Measurements from ENCODE around the gene PITX2.

PITX2 gene

DNA sequence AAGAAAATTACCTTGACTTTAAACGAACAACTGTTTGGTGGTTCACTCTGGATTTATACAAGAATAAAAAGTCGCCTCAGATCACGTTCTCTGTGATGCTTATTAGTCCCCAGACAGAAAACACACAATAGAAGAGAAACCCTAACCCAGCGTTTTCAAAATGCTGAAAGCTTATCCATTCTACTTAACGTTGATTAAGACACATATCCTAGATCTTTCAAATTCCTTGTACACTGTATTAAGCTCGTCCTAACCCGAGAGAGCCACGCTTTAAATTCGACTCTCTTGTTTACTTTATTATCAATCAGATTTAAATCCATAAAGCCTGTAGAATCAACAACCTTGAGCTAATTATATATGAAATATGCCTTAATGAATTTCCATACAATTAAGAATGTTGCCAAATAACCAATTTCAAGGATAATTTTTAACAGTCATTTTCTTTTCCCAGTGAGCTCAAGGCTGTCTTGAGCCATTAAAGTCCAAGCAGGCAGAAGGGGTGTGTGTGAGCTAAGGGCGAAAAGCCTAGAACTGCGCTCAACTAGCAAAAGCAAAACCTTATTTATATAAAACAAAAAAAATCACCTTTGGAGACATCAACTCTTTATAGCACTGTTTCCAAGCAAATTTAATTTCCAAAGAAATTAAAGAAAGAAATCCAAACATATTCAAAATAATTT, 981 bp upstream of the PITX2 start:
- DNase-seq (ENCODE audit: low read depth): no peak

DNA sequence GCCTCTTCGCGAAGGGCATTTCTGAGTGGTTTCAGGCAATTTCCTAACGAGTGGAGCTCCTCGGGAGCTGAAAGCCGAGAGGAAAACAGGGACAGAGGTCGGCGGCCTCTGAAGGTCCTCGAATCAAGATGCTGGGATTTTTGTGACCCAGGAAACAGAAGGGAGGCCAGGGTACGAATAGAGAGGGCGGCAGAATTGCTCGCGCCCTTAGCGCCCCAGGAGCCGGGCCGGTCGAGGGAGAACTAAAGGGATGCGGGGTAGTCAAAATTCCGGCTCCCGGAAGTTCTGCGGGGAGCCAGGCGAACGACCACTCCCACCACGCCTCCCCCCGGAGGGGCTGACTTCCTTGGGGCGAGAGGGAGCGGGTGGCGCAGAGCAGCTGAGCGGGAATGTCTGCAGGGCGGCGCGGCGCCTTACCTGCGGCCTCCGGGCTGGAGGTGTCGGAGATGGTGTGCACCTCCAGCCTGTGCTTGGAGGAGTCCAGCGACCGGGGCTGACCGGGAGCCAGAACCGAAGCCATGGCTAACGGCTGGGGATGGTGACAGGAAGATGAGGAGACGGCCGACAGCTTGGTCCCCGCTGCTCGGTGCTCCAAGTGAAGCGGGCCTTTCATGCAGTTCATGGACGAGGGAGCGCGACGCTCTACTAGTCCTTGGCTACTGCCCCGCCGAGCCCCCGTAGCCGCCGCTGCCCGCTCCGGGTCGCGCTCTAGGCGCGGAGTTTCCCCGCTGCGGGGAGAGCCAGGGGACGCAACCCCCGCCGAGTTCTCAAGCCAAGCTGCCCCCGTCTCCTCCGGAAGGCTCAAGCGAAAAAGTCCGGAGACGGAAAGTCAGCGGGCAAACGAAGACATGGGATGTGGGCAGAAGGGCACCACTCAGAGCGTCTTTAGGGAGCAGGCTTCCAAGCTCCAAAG, 782 bp downstream of the PITX2 start:
- no peak for DNase-seq (ENCODE audit: low read depth)

DNA sequence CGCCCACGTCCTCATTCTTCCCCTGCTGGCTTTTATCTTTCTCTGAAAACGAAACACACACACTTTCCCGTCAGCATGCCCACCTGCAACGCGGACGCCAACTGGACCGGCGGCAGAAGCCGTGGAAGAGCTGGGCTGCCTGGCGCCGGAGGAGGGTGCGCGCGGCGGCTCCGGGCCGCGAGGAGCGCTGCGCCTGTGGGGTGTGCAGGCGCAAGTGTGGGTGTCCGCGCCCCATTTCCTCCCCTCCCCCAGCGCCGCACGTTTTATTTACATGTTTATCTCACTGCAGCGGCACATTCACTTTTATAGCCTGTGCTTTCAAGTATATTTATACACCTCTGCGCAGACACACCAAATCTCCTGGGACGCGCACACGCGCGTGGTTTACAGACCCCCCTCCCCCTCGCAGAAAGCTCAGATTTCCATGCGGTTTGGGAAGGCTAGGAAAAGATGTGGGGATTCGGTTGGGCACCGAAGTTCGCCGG, 1.5 kb downstream of the PITX2 start:
- DNase-seq (ENCODE audit: low read depth): no peak

DNA sequence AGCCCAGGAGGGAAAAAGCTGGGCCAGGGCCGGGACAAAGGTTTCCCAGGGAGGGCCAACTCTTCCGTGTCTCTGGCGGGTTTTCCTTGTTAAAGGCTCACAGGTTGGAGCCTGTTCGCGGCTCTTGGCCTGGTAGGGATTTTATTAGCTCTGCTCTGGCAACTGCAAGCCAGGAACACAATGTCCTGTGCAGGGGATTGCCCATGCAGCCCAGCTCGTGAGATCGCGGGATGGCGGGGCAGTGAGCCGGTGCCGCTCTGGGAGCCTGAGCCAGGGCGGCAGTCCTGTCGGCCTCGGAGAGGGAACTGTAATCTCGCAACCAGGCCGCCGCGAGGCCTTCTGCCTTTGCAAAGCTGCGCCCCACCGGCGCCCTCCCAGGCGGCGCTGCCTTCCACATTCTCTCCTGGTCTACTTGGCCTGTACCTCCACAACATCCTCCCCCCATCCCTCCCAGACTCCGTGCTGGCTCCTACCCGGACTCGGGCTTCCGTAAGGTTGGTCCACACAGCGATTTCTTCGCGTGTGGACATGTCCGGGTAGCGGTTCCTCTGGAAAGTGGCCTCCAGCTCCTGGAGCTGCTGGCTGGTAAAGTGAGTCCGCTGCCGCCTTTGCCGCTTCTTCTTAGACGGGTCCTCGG, 2.1 kb downstream of the PITX2 start:
- no peak for DNase-seq (ENCODE audit: low read depth)

DNA sequence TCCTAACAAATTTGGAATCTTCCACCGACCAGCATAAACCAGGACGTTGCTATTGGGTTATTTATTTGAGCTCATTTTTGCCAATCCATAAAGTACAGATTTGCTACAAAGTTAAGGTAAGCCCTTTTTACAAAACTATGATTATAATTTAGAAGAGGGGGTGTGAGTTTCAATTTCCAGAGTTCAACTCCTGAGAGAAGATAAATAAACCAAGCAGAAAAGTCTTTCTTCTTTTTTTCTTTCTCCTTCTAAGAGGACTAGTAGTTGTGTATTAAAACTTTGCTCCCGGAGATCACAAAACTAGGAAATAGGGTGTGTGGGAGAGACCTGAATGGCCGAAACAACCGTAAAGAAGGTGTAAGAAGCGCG, 2.6 kb downstream of the PITX2 start:
- no peak for DNase-seq (ENCODE audit: low read depth)

DNA sequence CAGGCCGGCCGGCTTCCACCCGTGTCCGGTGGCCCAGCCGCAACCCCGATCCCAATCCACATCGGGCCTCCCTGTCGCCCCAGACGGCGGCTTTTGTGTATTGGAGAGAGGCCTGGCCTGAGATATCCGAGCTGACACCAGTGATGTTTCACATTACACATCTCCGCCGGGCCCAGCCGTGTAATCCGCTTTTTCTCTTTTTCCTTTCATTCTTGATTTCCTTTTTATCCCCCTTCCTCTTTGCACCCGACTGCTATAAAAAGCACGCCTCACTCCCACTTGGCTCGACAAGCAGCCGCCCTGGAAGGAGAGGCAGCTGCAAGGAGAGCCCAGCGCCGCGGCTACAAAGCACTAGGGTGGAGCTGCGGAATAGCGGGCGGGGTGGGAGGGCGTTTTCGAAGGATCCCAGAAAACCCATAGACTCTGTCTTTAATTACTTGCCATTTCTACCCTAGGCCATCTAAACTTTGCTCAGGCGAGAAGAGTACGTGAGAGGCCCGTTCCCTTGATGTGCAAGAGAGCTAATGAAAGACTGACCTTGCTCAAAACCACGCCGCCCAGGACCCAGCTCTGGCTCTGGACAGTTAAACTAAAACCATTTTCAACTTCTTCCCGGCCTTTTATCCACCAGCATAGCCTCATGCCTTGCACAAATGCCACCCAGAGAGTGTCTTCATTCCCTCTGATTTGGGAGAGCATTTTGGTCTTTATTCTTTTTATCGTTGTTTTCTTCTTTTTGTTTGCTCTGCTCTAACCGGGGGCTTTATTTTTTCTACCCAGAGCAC, 3.2 kb downstream of the PITX2 start:
- no peak for DNase-seq (ENCODE audit: low read depth)

DNA sequence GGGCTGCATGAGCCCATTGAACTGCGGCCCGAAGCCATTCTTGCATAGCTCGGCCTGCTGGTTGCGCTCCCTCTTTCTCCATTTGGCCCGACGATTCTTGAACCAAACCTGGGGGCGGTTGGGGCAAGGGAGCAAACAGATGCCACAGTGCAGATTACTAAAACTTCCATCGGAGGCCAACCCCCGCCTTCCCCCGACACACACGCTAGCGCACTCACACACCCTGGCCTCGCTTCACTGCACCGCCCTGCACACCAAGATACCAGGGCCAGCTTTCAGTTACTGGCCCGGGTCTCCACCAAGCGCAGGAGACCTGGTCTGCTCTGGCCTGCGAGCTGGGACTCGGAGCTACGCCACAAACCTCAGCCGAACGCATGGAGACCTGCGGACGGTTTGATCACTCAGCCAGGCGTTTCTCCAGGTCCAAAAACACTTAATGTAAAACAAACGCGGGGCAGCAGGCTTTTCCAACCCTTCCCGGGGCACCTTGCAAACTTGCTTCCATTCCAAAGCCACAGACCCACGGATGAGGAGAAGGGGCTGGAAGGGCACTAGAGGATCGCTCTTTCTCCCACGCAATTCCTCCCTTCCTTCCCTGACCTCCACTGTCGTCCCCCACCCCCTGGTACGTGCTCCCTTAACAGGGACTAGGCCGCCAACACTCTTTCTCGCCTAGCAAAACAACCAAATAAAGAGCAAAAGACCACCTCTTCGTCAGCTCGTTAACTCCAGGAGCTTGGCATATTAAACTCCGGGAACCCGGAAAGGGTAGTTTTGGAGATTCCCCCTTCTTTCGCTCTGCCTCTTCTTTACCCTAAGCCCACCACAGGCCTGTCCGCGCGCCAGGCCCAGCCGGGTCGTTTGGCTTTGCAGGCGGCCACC, 4.1 kb downstream of the PITX2 start:
- DNase-seq (ENCODE audit: low read depth): no peak

DNA sequence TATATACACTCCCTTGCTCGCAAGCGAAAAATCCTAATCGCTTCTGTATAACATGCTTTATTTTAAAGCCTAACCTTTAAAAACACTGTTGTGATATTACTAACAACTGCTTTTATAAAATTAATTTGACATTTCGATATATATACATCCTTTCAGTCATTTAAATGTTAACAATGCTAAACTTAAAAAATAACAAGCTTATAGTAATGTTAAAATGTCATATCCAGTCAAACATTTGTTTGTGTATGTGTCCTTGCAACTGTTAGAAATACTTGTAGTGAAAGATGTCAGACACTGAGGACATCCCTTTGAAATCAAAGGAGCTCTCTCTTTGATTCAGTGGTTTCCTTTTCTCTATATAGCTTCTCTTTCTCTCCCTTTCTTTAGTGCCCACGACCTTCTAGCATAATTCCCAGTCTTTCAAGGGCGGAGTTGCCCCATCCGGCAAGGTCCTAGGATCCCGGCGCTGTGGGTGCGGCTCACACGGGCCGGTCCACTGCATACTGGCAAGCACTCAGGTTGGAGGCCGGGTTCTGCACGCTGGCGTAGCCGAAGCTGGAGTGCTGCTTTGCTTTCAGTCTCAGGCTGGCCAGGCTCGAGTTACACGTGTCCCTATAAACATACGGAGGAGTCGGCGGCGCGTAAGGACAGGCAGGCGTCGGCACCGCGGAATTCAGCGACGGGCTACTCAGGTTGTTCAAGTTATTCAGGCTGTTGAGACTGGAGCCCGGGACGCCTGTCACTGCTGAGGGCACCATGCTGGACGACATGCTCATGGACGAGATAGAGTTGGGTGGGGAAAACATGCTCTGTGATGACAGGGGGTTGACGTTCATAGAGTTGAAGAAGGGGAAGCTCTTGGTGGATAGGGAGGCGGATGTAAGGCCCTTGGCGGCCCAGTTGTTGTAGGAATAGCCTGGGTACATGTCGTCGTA, 5.0 kb downstream of the PITX2 start:
- no peak for DNase-seq (ENCODE audit: low read depth)

DNA sequence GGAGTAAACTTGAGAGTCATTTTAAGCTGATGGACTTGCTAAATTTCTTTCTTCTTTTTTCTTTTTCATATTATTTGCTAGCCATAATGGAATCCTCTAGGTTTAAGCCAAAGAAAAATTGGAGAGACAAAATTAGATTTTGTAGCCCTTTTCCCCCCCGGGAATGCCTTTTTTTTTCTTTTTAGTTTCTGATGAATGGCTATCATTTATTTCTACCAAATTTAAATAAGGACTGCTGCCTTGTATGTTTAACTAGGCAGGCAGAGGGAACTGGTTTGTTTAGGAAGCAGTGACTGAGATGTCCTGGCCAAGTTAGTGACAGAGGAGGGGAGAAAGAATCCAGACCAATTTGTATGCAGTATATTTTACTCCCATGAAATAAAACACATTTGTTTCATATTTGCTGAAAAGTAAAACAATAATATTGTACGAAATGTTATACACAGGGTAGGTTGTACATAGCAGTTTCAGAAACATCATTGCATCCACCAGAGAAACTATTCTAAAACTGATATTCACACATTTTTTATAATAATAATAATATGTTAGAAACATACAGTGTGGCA, 5.7 kb downstream of the PITX2 start:
- DNase-seq (ENCODE audit: low read depth): no peak

DNA sequence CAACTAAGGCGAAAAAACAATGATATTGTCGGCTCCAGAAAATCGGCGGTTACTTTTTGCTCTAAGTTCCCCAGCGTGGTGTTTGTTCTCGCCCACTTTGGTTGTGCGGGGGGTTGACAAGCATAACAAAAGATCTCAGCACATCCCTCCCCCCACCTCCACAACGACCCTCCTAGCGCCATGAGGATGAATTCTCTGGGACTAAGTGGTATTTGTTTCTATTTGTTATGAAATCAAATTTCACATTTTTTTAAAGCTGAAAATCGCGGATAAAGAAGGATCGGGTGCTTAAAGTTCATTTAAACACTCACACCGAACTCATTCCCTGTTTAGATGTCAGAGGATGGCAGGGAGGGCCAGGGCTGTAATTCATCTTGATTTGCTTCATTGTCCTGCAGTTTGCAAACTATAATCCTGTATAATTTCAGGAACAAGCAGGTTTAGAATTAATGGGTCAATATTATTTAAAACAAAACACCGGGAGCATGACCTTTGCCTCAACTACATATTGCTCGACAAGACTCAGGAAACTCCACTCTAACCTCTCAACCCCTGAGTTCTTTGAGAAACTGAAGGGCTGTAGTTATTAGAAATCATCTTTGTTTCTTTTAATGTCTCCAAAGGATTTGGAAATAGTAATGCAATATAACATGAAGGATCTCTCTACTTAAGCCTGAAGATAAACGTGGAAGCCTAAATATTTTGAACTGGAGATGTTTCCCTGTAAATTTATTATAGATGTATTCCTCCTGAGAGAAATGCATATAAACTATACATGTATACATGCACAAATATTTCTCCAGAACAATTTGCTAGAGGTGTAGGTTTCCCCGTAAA, 6.4 kb downstream of the PITX2 start:
- no peak for DNase-seq (ENCODE audit: low read depth)

DNA sequence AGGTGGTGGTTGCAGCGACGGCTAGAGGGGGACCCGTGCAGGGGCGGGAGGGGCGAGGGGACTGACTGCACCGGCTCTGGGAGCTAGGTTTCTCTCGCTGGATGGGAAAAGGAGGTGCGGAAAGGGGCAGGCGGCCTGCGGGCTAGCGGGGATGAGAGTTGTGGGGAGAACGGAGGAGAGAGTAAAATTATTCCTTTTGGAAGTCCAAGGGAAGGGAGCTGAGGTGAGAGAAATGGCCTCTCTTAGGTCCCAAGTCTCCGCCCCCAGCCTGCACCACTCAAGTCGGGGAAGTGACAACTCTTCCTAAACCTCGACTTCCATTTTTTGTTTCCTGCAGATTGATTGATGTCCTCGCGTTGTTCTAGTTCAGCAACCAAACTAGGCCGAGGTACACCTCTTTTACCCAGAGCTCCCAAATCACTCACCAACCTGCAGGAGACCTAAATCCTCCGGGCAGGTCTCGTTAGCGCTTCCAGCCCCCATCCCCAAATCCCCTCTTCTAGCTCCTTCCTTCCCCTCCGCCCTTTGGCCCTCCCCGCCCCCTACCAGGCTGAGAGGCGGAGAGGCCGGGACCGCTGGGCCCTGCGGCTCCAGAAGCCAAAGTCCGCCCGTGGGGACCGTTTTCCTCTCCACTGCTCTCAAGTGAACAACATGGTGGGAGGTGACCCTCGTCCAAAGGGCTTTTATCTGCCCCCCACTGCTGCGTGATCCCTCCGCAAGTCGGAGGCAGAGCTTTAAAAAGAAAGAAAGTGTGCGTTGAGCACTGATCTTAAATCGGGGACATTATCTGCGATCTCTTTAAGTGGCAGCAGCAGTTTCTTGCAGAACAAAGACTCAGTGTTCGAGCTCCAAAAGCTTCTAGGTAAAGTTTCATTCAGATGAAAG, 7.3 kb downstream of the PITX2 start:
- no peak for DNase-seq (ENCODE audit: low read depth)

DNA sequence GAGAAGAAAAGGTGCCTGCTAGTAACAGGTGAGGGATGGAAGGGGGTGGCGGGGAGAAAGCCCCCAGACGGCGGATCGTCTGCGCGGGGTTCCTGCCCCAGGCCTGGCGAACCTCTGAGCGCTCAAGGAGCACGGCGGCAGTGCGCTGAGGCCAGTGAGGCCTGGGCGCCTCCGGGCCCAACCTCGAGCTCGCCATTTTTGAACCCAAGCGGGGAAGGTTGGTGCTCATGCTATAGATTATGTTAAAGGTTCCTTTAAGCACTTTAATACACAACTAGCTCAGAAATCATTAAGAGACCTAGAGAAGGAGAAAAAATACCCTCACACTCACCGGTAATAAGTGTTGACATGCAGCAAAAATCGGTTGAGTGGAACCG, 7.9 kb downstream of the PITX2 start:
- no peak for DNase-seq (ENCODE audit: low read depth)

DNA sequence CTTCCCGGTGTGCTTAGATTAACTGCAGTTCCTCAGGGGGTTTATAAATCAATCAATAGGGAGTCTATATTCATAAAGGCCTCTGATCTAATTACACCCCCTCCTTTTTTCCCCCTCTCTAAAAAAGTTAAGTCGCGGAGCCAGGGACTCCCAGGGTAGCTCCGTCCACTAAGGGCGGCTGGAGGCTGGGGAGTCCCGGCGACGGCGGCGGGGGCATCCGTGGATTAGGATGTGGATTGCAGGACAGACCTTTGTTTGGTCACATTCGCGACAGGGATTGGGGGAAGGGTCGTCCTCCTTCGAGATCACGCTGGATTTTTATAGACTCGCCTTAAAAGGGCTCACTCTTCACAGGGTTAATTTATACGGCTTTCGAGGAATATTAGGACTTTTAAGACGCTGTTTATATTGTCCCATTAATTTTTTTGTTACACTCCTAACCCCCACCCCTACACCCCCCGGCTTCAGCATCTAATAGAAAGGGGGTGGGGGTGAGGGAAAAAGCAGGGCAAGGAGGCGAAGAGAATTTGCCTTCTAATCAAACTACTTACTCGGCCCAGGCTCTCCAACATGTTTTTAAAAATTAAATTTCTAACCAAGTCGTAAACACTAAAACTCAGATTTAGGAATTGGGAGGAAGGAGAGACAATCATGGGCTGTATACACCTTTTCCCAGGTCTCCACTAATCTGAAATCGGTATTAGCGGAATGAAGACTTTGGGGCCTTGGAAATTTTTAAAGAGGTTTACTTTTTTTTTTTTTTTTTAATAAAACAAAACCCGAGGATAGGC, 8.5 kb downstream of the PITX2 start:
- no peak for DNase-seq (ENCODE audit: low read depth)

DNA sequence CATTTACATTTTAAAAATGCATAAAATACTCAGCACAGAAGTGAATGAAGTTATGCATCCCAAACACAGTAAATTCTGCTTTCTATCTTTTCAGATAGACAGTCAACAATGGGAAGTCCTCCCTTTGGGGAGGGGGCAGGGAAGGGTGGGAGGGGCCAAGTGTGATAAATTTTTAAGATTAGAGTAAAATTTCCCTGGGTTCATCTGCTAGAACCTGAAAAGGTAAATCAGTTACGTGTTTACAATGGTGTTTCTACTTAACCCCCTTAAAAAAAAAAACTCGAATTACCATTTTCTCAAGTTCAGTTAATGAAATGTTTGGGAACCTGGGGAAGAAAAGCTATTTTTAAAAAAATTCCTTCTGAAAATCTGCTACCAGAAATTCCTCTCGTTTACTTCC, 9.1 kb downstream of the PITX2 start:
- no peak for DNase-seq (ENCODE audit: low read depth)

DNA sequence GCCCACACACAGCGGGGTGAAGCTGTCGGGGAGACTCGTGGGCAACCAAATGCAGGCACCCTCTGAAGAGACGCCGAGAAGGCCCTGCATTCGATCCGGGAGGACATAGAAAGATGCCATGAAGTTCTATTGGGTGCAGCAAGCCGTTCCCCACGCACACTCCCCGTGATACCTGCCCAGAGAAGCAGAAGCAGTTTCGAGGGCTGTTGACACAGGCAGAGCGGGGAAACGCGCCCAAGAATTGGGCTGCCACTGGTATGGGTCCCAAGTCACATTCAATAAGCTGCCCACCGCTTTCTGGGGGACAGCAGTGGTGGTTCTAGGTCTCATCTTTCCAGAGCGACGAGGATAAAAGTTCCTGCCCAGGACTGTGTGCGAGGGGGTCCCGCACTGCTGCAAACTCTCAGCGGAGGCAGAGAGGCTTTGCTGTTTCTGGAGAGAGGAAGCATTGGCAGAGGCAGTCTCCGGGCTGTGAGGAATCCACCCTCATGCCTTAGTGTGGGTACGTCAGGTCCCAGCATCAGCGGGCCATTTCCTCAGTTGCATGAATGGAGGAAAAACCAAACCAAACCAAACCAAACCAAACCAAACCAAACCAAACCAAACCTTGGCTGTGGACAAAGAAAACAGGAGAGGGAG, 10.1 kb downstream of the PITX2 start:
- DNase-seq (ENCODE audit: low read depth): no peak

DNA sequence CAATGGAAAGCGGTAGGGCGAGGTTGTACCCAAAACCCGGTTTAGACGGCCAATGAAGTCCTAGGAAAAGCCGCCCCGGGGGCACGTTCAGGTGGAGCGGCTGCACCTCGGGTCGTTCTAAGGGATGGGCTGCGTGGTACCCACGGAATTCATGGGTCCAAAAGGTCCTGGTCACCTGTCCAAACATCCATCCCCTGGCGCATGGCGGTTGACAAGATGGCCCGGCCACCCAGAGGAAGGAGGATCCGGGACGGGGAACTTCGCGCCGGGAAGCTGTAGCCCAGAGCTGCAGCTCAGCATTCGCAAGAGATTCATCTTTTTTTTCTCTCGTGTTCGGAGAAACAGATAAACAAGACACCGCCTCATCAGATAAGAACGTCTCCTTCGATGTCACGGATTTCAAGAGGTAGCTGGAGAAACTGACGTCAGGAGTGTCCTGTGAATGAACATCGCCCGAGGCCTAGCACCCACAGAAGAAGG, 10.9 kb downstream of the PITX2 start:
- no peak for DNase-seq (ENCODE audit: low read depth)
